Endothelial cell of umbilical vein (primary cell): ENCODE measurements around the gene CFTR.

Experiments
- CTCF ChIP-seq, 2 donors: IDR thresholded peaks; 1 replicate in 1 of 2; 2 replicates in 1 of 2; pipeline ENCODE4 v1.5.1; 2011; ENCODE audit warnings: low read length in 2 of 2, mild to moderate bottlenecking in 2 of 2, moderate library complexity in 2 of 2, control low read depth in 1 of 2, inconsistent platforms in 1 of 2, low read depth in 1 of 2; ENCODE audit not compliant: insufficient read depth in 1 of 2; ENCODE audit errors: extremely low read depth in 1 of 2
- EZH2 ChIP-seq: IDR thresholded peaks from 2 replicates; pipeline ENCODE4 v1.6.1; 2012; ENCODE audit warnings: borderline replicate concordance, low read depth, mild to moderate bottlenecking, moderate library complexity, low read length, inconsistent platforms; ENCODE audit not compliant: severe bottlenecking
- GATA2 ChIP-seq: IDR thresholded peaks from 2 replicates; pipeline ENCODE4 v1.7.0; 2011; ENCODE audit warnings: low read depth, mild to moderate bottlenecking, moderate library complexity, mixed read lengths, low read length; ENCODE audit not compliant: insufficient read length, insufficient read depth
- MAX ChIP-seq: IDR thresholded peaks from 2 replicates; pipeline ENCODE4 v1.6.1; 2011; ENCODE audit not compliant: insufficient read depth, insufficient read length
- MYC ChIP-seq: IDR thresholded peaks from one replicate; pipeline ENCODE4 v1.6.1; 2011; ENCODE audit warnings: mild to moderate bottlenecking, low read depth, low read length
- POLR2A ChIP-seq: IDR thresholded peaks from 2 replicates; pipeline ENCODE4 v1.6.1; 2012; ENCODE audit warnings: low read depth, mild to moderate bottlenecking, control low read depth, low read length
- POLR2AphosphoS5 ChIP-seq: IDR thresholded peaks from 2 replicates; pipeline ENCODE4 v1.6.1; 2012; ENCODE audit warnings: low read depth, mild to moderate bottlenecking, control low read depth, low read length, moderate library complexity; ENCODE audit not compliant: insufficient read depth

GRCh38 chr7:117673839-117674238 lies 194.0 kb downstream of the CFTR start:
- TF ChIP-seq POLR2A (no peak), CTCF (IDR thresholded peaks at IDR 0.05; ENCODE audit: extremely low read depth in 1 of 2, insufficient read depth in 1 of 2, low read depth in 1 of 2, low read length in 2 of 2) (peak; percentile 16 to 28), GATA2 (no peak), EZH2 (no peak), MAX (no peak), MYC (no peak), POLR2AphosphoS5 (no peak)
